CD8-positive, alpha-beta memory T cell (primary cell): Measurements from ENCODE around the gene GMPPA. TPM values are rescaled to one million over a fixed set of nuclear protein-coding genes. Genes with fewer than 3 reads are reported as not detected.

ENCODE experiments used
- CTCF ChIA-PET: fragments of 350-600 bp; sonication (Branson Sonifier 250); formaldehyde crosslinking; loops from one replicate; lab custom pipeline; 2021; ENCODE audit warnings: antibody characterized with exemption; lab: Charles Lee
- POLR2A ChIA-PET: fragments of 350-600 bp; sonication (Branson Sonifier 250); formaldehyde crosslinking; loops from one replicate; lab custom pipeline; 2021; ENCODE audit warnings: antibody characterized with exemption; lab: Charles Lee
- DNase-seq, 5 donors: peaks; one replicate each; pipeline versions ENCODE4 v3.0.0 to v3.0.0-alpha.2; 2020 to 2022; ENCODE audit warnings: mixed read lengths in 1 of 5
- H3K27ac ChIP-seq: one replicate; pipeline ENCODE4 v1.7.0; 2013; ENCODE audit warnings: low read depth, mild to moderate bottlenecking, low read length, moderate library complexity
- H3K27me3 ChIP-seq: 2 replicates; pipeline ENCODE4 v1.7.0; 2013; ENCODE audit warnings: low read length, mild to moderate bottlenecking; ENCODE audit not compliant: insufficient read depth, poor library complexity, severe bottlenecking
- H3K36me3 ChIP-seq: 2 replicates; pipeline ENCODE4 v1.7.0; 2013; ENCODE audit warnings: mild to moderate bottlenecking, low read length, moderate library complexity; ENCODE audit not compliant: insufficient read depth
- H3K4me1 ChIP-seq: 2 replicates; pipeline ENCODE4 v1.7.0; 2013; ENCODE audit warnings: mild to moderate bottlenecking, low read length, moderate library complexity; ENCODE audit not compliant: insufficient read depth
- H3K4me3 ChIP-seq: 2 replicates; pipeline ENCODE4 v1.7.0; 2013; ENCODE audit warnings: mild to moderate bottlenecking, low read length
- H3K9me3 ChIP-seq: 2 replicates; pipeline ENCODE4 v1.7.0; 2013; ENCODE audit warnings: mild to moderate bottlenecking, low read length
- H3K27ac Mint-ChIP-seq, 8 donors: one replicate each; pipeline ENCODE4 v1.8.0; 2020 to 2021; ENCODE audit warnings: mixed read lengths in 8 of 8, mild to moderate bottlenecking in 6 of 8, inconsistent platforms in 3 of 8, moderate library complexity in 3 of 8
- H3K27me3 Mint-ChIP-seq, 2 donors: one replicate each; pipeline ENCODE4 v1.8.0; 2020 to 2021; ENCODE audit warnings: mixed read lengths in 2 of 2, mild to moderate bottlenecking in 1 of 2, moderate library complexity in 1 of 2
- H3K36me3 Mint-ChIP-seq, 3 donors: one replicate each; pipeline ENCODE4 v1.8.0; 2020 to 2021; ENCODE audit warnings: mixed read lengths in 3 of 3, inconsistent platforms in 1 of 3, mild to moderate bottlenecking in 1 of 3
- H3K4me1 Mint-ChIP-seq, 3 donors: one replicate each; pipeline ENCODE4 v1.8.0; 2020 to 2021; ENCODE audit warnings: mixed read lengths in 3 of 3, inconsistent platforms in 1 of 3, mild to moderate bottlenecking in 1 of 3
- H3K4me3 Mint-ChIP-seq, 7 donors: one replicate each; pipeline ENCODE4 v1.8.0; 2020 to 2021; ENCODE audit warnings: mixed read lengths in 7 of 7, mild to moderate bottlenecking in 6 of 7, moderate library complexity in 4 of 7, inconsistent platforms in 2 of 7
- H3K9me3 Mint-ChIP-seq, 5 donors: one replicate each; pipeline ENCODE4 v1.8.0; 2020 to 2022; ENCODE audit warnings: mixed read lengths in 5 of 5, mild to moderate bottlenecking in 3 of 5, moderate library complexity in 2 of 5, inconsistent platforms in 1 of 5
- polyA plus RNA-seq: library from polyadenylated mRNA; unstranded; fragments of 300-500 nt; fragmentation: Illumina TruSeq; gene quantifications from one replicate; pipeline ENCODE4 v1.2.3, GENCODE V29; 2021
- total RNA-seq, 2 experiments: library from RNA; stranded (reverse); gene quantifications; one replicate each; pipeline ENCODE4 v1.2.3, GENCODE V29; 2021

GMPPA gene
- total and polyA plus RNA-seq, 3 experiments from 2014 or later, result 32.5 to 37.1 (median 36.9) TPM

DNA sequence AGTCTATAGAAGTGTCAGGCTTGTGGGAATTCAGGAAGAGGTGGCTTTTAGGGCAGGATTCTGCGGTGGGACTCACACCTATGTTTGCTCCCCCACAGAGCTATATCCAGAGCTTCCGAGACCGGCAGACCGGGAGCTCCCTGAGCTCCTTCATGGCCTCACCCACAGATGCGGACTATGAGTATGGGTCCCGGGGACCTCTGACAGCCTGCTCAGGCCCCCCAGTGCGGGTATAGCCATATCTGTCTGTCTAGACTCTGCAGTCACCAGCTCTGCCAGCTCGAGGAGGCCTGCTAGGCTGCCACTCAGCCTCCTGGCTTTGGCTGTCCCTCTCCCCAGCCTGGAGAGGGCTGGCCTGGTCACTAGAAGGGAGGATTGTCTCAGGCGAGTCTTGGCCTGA lies 50.9 kb downstream of the GMPPA start:
- peaks cover 37 to 57% of the 10 kb centered on the region in 2 donors for H3K27me3 Mint-ChIP-seq
- H3K9me3 Mint-ChIP-seq, result no peaks in the 10 kb centered on the region
- POLR2A ChIA-PET, result no interaction called here
- H3K36me3 ChIP-seq, result no peaks in the 10 kb centered on the region
- H3K4me3 ChIP-seq, result no peak overlapping the region
- peaks cover 26% of the 10 kb centered on the region for H3K27me3 ChIP-seq
- H3K27ac Mint-ChIP-seq, result no peak overlapping the region
- no peak for DNase-seq
- H3K4me1 Mint-ChIP-seq, result peaks cover 4 to 20% (median 12%) of the 10 kb centered on the region in 3 donors
- CTCF ChIA-PET, result interaction anchor here (0.8 to 1.5 kb wide), 3 partner anchors 10 to 93 kb away, joined by 3 to 5 read pairs (median 4); no protein-coding TSS in a partner anchor
- no peaks in the 10 kb centered on the region for H3K36me3 Mint-ChIP-seq
- H3K4me1 ChIP-seq, result peaks cover 7% of the 10 kb centered on the region
- no peak overlapping the region for H3K27ac ChIP-seq
- no peaks in the 10 kb centered on the region for H3K9me3 ChIP-seq
- H3K4me3 Mint-ChIP-seq, result no peak overlapping the region

DNA sequence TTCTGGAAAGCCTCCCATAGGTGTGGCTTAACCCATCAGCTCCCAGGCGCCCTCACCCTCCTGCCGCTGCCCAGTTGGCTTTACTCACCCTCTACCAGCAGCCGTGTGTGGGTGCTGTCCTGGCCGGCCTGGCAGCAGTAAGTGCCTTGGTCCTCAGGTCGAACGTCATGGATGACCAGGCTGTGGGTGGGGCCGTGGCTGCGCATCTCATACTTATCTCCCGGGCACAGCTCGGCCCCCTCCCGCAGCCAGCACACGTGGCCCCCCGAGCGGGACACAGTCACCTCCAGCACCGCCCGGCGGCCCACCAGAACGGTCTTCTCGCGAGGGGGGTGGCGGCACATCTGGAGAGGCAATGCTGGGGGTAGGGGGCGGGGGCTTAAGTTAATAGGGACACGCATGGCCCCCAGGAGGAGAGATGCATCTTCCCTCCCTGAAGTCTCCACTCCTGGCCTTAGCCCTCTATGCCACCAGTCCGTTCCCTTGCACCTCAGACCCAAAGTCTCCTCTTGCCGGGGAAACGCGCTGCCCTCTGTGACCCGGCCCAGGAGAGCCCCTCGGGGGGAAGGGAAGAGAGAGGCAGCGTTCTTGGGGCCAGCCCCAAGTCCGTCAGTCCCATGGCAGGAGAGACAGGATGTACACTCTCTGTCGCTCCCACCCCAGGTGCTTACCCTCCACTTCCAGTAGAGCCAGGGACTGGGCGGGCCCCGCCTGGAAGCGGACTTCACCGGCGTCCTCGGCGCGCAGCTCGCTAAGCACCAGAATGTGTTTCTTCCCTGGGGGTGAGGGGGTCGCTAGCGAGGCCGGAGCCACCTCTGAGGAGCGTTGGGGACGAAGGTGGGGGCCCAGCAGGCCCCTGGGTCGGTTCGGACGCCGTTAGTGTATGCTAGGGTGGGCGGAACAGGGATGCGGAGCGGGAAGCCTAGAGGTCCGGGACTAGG lies 53.0 kb downstream of the GMPPA start:
- DNase-seq, result peak in 1 of 5 donors; percentile 26
- Mint-ChIP-seq H3K36me3 (no peaks in the 10 kb centered on the region), H3K27me3 (peaks cover 37 to 72% of the 10 kb centered on the region in 2 donors), H3K4me3 (peak overlapping the region; percentile 55 to 91 (median 69)), H3K27ac (peak overlapping the region in 3 of 8 donors; percentile 11 to 47 (median 26)), H3K4me1 (peaks cover 0 to 16% (median 9%) of the 10 kb centered on the region in 3 donors), H3K9me3 (no peaks in the 10 kb centered on the region)
- Histone ChIP-seq H3K4me3 (peak overlapping the region; percentile 32), H3K27ac (no peak overlapping the region), H3K36me3 (no peaks in the 10 kb centered on the region), H3K4me1 (peaks cover 7% of the 10 kb centered on the region), H3K27me3 (peaks cover 26% of the 10 kb centered on the region), H3K9me3 (no peaks in the 10 kb centered on the region)
- POLR2A ChIA-PET, result interaction anchor here (1.0 kb wide), 1 partner anchor 164 kb away, joined by 4 read pairs; the partner anchor contains the start of gene DNPEP
- CTCF ChIA-PET, result interaction anchor here (0.8 to 6.3 kb wide), 4 partner anchors 9 to 14 kb away, joined by 4 to 34 read pairs (median 6); partner anchors contain the start of genes CHPF and TMEM198

DNA sequence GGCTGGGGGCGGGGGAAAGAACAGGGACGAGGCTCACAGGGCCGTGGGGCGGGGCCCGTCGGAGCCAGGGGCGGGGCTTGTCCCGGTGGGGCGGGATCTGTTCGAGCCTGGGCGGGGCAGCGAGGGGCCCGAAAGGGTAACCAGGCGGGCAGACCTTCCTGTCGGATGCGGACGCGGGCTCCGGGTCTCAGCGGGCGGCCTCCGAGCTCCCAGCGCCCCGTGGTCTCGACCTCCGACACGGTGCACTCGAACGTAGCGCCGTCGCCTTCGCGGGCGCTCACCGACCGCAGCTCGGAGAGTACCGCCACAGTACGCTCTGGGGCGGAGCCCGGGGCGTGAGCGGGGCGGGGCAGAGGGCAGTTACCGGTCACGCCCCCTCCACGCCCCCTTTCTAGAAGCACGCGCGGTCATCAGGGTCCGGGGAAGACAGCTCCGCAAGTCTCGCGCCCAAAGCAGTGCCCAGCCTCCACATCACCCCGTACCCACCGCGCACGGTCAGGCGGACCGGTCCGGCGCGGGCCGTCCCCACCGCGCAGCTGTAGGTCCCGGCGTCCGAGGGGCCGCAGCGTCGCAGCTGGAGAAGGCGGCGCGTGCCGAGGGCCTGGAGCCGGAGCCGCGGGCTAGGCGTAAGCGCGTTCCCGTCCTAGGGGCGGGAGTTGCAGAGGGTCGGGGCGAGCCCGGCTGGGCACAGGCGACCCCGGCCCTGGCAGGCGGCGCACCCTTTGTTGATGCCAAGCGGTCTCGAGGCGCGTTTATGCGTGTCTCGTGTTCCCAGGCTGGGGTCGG lies 53.9 kb downstream of the GMPPA start:
- ChIA-PET CTCF (interaction anchor here (1.1 to 6.3 kb wide), 2 partner anchors 10 to 13 kb away, joined by 4 to 34 read pairs; partner anchors contain the start of genes CHPF and TMEM198), POLR2A (interaction anchor here (1.0 kb wide), 1 partner anchor 165 kb away, joined by 4 read pairs; the partner anchor contains the start of gene DNPEP)
- H3K9me3 Mint-ChIP-seq, result no peaks in the 10 kb centered on the region
- peaks cover 0 to 16% (median 9%) of the 10 kb centered on the region in 3 donors for H3K4me1 Mint-ChIP-seq
- H3K27ac Mint-ChIP-seq, result peak overlapping the region in 1 of 8 donors; percentile 26
- Histone ChIP-seq H3K36me3 (no peaks in the 10 kb centered on the region), H3K4me1 (peaks cover 7% of the 10 kb centered on the region), H3K4me3 (peak overlapping the region; percentile 32), H3K27ac (no peak overlapping the region), H3K27me3 (peaks cover 26% of the 10 kb centered on the region), H3K9me3 (no peaks in the 10 kb centered on the region)
- H3K27me3 Mint-ChIP-seq, result peaks cover 34 to 69% of the 10 kb centered on the region in 2 donors
- peak; percentile 69 to 80 (median 76) for DNase-seq
- peak overlapping the region; percentile 55 to 91 (median 69) for H3K4me3 Mint-ChIP-seq
- no peaks in the 10 kb centered on the region for H3K36me3 Mint-ChIP-seq

DNA sequence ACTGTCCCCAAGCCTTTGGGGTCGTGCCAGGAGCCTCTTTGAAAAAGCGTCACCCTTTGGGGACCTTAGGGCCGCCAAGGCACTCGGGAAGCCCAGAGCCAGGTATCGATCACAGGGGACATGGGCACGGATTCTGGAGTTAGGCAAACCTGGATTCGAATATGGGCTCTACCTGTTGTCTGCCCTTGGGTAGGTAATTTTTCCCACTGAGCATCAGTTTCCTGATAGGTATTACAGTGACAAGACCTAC lies 54.4 kb downstream of the GMPPA start:
- Mint-ChIP-seq H3K27me3 (peaks cover 34 to 68% of the 10 kb centered on the region in 2 donors), H3K4me3 (peak overlapping the region in 6 of 7 donors; percentile 41 to 62 (median 54)), H3K9me3 (no peaks in the 10 kb centered on the region), H3K4me1 (peaks cover 0 to 16% (median 9%) of the 10 kb centered on the region in 3 donors), H3K27ac (no peak overlapping the region), H3K36me3 (no peaks in the 10 kb centered on the region)
- no peak overlapping the region for H3K27ac ChIP-seq
- ChIA-PET POLR2A (interaction anchor here (1.0 kb wide), 1 partner anchor 165 kb away, joined by 4 read pairs; the partner anchor contains the start of gene DNPEP), CTCF (interaction anchor here (6.3 kb wide), 1 partner anchor 11 kb away, joined by 34 read pairs; the partner anchor contains the start of genes CHPF and TMEM198)
- peaks cover 7% of the 10 kb centered on the region for H3K4me1 ChIP-seq
- no peaks in the 10 kb centered on the region for H3K9me3 ChIP-seq
- no peak for DNase-seq
- peak overlapping the region; percentile 32 for H3K4me3 ChIP-seq
- no peaks in the 10 kb centered on the region for H3K36me3 ChIP-seq
- H3K27me3 ChIP-seq, result peaks cover 26% of the 10 kb centered on the region

DNA sequence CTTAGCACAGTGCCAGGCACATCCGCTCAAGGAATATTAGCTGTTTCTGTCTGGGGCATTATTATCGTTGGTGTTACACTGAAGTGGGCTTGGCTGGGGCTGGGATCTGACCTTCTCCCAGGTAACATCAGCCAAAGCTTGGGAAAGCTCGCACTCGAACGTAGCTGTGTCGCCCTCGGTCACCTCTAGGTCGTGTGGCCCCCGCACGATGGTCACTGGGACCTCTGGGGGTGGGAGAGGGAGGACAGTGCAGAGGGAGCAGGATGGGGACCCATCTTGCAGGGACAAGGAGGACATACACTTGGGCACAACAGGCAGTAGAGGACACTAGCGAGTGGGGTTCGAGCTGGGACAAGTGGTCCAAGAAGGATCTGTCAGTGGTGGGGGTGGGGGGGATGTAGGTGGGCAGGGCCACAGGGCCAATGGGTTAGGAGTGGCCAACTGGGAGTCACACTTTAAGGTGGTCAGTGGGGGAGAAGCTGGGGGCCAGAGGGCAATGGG lies 54.8 kb downstream of the GMPPA start:
- H3K4me3 Mint-ChIP-seq, result peak overlapping the region; percentile 41 to 62 (median 57)
- ChIA-PET CTCF (interaction anchor here (6.3 kb wide), 1 partner anchor 11 kb away, joined by 34 read pairs; the partner anchor contains the start of genes CHPF and TMEM198), POLR2A (no interaction called here)
- H3K9me3 Mint-ChIP-seq, result no peaks in the 10 kb centered on the region
- H3K27me3 ChIP-seq, result peaks cover 26% of the 10 kb centered on the region
- no peaks in the 10 kb centered on the region for H3K9me3 ChIP-seq
- peaks cover 7% of the 10 kb centered on the region for H3K4me1 ChIP-seq
- no peak overlapping the region for H3K4me3 ChIP-seq
- DNase-seq, result no peak
- no peaks in the 10 kb centered on the region for H3K36me3 Mint-ChIP-seq
- no peaks in the 10 kb centered on the region for H3K36me3 ChIP-seq
- peaks cover 0 to 16% (median 9%) of the 10 kb centered on the region in 3 donors for H3K4me1 Mint-ChIP-seq
- H3K27me3 Mint-ChIP-seq, result peaks cover 35 to 67% of the 10 kb centered on the region in 2 donors
- no peak overlapping the region for H3K27ac ChIP-seq
- H3K27ac Mint-ChIP-seq, result peak overlapping the region in 1 of 8 donors; percentile 35

DNA sequence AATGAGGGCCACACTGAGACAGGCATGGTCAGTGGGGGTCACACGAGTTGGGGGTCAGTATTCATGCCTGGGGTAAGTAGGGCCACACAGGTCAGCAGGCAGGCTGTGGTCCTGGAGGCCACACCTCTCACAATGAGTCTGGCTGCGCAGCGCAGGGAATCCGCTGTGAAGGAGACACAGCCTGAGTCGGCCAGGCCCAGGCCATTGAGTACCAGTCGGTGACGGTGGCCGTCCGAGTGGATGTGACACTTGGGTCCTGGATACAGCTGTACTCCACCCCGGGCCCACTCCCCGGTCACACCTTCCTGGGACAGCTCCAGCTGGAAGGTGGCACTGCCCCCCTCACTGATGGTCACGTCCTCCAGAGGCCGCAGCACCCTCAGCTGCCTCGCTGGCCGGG lies 55.7 kb downstream of the GMPPA start:
- Mint-ChIP-seq H3K4me1 (peaks cover 0 to 16% (median 9%) of the 10 kb centered on the region in 3 donors), H3K27me3 (peaks cover 38 to 65% of the 10 kb centered on the region in 2 donors), H3K4me3 (peak overlapping the region in 2 of 7 donors; percentile 30 to 58), H3K27ac (no peak overlapping the region), H3K36me3 (no peaks in the 10 kb centered on the region), H3K9me3 (no peaks in the 10 kb centered on the region)
- H3K9me3 ChIP-seq, result no peaks in the 10 kb centered on the region
- no peak overlapping the region for H3K4me3 ChIP-seq
- peaks cover 7% of the 10 kb centered on the region for H3K4me1 ChIP-seq
- POLR2A ChIA-PET, result no interaction called here
- no peaks in the 10 kb centered on the region for H3K36me3 ChIP-seq
- DNase-seq, result no peak
- H3K27ac ChIP-seq, result no peak overlapping the region
- CTCF ChIA-PET, result interaction anchor here (6.3 kb wide), 1 partner anchor 12 kb away, joined by 34 read pairs; the partner anchor contains the start of genes CHPF and TMEM198
- peaks cover 26% of the 10 kb centered on the region for H3K27me3 ChIP-seq

DNA sequence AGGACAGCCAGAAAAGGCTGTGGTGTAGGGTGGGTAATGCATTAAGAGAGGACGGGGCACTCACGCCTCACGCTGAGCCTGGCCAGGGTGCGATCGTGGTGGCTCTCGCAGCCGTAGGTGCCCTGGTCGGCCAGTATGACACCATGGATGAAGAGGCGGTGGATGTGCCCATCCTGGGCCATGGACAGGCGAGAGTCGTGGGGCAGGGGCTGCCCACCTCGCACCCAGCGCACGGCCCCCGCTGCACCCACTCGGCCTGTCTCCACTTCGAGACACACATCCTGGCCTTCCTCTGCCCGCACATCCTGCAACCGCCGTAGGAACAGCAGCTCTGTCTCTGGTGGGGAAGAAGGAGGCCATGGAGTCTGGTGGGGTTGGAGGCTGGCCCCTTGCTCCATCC lies 57.3 kb downstream of the GMPPA start:
- Histone ChIP-seq H3K27ac (no peak overlapping the region), H3K9me3 (no peaks in the 10 kb centered on the region), H3K27me3 (peaks cover 26% of the 10 kb centered on the region), H3K36me3 (no peaks in the 10 kb centered on the region), H3K4me1 (peaks cover 7% of the 10 kb centered on the region), H3K4me3 (no peak overlapping the region)
- Mint-ChIP-seq H3K27ac (no peak overlapping the region), H3K4me1 (peaks cover 0 to 15% (median 8%) of the 10 kb centered on the region in 3 donors), H3K9me3 (no peaks in the 10 kb centered on the region), H3K36me3 (no peaks in the 10 kb centered on the region), H3K4me3 (no peak overlapping the region), H3K27me3 (peaks cover 28 to 56% of the 10 kb centered on the region in 2 donors)
- POLR2A ChIA-PET, result no interaction called here
- CTCF ChIA-PET, result interaction anchor here (6.3 kb wide), 1 partner anchor 14 kb away, joined by 34 read pairs; the partner anchor contains the start of genes CHPF and TMEM198
- no peak for DNase-seq
